GM19239 (cell line): ENCODE measurements around the gene SMCO4.
A peak's percentile ranks its signal among the peaks of the same experiment; 100 is the strongest.

Experiments
- DNase-seq: peaks from one replicate; pipeline ENCODE4 v3.0.0; 2011; ENCODE audit warnings: low spot score; ENCODE audit not compliant: insufficient read length
- FAIRE-seq: peaks from 2 replicates; lab custom pipeline; 2011; peaks lifted over from hg19 to GRCh38; lab: Jason Lieb, UNC

The SMCO4 gene

DNA sequence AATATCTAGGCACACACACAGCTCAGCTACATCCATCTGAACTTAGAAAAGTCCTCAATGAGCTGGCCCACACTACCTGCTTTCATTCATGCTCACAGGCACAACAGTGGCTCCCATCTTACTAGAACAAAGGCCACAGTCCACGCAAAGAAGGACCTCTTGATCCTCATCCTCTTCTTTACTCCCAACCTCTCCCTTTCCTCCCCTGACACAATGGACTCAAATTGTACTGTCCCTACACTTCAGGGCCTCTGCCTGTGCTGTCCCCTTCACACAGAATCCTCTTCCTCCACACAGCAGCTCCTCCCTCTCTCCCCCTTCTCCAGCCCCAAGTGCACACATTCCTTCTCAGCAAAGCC lies 12.7 kb downstream of the SMCO4 start:
- FAIRE-seq, result peak; percentile 56
- DNase-seq, result no peak

- FAIRE-seq (peak; percentile 80), DNase-seq (no peak)
Measured at GRCh38 chr11:93529707-93530467, 13.3 kb downstream of the SMCO4 start.

DNA sequence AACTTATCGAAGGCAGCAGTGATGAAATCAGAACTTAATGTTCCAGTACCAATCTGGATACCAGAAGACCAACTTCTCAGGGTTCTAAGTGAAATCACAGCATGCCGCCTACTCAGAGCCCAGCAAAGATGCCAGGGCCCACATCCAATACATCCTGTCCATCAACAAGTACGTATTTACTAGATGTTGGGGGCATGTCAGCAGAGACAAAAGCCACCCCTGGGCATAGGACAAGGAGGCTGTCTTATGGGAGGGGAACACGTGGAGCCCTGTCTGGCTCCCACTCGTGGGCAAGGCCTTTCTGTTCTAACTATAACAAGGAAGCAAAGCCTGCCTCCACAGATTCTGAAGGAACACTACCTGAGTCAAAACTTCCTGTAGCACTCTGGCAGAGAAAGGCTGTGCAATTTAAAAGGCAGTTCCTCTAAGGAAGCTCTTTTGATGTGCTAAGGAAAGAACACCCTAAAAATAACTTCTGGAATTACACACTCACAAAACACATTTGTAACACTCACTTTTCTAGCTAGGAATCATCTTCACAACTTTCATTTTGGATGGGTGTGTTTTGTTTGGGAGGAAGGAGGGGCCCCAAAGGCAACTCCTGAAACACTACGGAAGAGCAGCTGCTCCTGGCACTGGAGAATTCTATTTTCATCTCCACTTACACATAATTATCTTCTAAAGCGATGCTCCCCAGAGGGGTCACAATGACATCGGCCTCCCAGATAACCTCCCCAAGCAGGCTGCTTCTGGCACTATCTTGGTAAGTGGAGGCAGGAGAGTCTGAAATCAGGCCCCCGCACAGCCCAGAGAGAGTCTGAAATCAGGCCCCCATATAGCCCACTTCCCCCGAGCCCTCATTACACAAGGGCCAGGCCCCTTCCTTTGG lies 14.2 kb downstream of the SMCO4 start:
- FAIRE-seq (no peak), DNase-seq (no peak)

DNA sequence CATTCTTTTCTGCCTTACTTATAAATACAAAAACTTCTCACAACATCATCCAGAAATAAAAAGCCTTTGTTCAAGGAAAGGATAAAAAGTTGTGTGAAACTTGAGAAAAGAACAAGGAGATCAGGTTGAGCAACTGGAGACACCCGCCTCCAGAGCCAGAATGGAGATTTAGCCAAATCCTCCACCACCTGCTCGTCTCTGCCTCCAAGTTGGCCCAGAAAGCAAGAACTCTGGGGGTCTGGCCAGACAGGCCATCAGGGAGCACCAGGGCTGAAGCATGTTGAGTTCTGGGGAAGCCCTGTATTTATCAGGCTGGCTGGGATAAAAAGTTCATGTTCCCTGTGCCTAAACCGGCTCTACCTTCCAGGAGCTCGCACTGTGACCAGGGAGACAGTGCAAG lies 14.9 kb downstream of the SMCO4 start:
- FAIRE-seq (no peak), DNase-seq (no peak)

- DNase-seq (no peak), FAIRE-seq (peak; percentile 35)
Measured at GRCh38 chr11:93526641-93527583, 16.3 kb downstream of the SMCO4 start.

DNA sequence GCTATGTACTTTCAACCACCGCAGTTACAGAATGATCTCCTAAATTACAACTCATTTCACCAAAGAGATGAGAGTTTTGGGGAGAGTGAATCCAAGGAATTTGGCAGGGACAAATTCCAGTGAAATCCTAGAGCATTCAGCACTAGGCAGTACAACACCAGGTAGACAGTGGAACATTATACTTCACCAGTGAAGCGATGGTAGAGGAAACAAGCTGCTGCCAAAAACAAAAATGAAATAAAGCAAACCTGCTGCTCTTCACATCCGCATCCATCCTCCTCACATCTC lies 16.9 kb downstream of the SMCO4 start:
- no peak for DNase-seq
- peak; percentile 88 for FAIRE-seq

DNA sequence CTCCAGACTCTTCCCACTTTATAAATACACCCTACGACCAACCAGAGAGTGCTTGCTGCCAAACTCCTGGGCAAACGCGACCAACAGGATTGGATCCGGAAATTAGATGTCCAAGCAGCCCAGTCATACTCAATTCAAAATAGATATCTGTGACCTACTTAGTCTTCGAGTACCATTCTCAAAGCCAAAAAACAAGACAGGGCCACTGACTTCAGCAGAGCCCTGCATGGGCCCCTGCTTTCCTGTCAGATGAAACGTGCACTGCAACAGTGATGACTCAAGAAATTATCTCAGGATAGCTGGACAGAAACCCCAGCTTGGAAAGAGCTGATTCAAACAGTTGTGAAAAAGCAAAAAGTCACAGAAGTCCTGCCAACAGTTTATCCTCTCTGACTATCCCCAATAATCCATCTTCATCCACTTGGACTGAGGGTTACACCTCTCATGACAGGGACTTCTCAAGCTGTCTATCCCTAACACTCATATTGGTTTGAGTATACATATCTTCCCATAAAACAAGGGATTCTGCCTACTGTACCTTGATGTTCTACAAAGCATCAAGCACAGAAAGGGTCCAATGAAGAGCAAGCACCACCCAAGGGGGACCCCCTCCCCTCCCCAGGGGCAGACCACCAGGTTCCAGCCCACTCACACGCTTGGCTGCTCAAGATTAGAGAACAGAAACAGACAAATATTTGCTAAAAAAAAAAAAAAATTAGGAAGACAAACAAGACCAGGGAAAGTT lies 17.4 kb downstream of the SMCO4 start:
- no peak for DNase-seq
- FAIRE-seq, result peak; percentile 82

GRCh38 chr11:93524858-93525257 lies 18.3 kb downstream of the SMCO4 start:
- FAIRE-seq, result peak; percentile 39
- no peak for DNase-seq

DNA sequence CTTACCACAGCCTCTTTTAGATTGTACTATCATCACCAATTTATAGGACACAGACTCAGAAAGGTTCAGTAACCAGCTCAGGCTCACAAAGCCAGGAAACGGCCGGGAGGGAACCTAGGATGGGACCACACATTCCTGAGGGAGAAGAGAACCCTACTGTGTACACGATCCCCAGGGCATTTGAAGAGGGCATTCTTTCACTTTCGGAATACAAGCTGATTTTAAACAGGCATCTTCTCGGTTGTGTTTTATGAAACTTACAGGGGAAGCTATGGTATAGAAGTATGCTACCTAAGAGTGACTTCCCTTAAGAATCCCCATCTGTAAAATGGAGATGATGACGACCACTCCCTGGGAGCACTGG lies 19.0 kb downstream of the SMCO4 start:
- FAIRE-seq (no peak), DNase-seq (no peak)

- DNase-seq, result no peak
- peak; percentile 66 for FAIRE-seq
Measured at GRCh38 chr11:93520726-93521509, 22.3 kb downstream of the SMCO4 start.

DNA sequence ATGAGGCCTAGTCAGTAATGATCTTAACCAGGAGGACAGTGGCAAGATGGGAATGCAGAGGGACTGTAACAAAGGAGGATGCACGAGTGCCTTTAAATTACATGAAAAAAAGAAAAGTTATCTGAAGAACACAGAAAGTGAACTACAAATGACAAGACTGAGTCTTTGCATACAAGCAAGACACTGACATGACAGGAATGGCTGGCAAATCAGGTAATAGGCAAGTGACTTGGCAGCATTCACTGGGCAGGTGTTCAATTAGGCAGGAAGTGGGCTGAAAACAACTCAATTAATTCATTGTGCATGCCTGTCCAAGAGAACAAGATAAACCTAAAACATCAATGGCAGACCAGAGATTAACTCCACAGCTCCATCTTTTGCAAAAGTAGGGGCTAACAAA lies 24.0 kb downstream of the SMCO4 start:
- DNase-seq, result no peak

DNA sequence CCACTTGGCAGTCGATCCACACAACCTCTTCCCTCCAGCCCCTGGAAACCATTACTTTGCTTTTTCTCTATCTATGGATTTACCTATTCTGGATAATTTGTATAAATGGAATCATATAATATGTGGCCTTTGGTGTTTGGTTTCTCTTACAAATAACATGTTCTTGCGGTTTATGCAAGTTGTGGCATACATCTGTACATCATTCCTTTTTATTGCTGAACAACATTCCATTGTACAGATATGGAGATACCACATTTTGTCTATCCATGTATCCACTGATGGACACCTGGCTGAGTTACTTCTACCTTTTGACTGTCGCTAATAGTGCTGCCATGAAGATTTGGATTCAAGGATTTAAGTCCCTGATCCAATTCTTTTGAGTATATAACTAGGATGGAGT lies 25.1 kb downstream of the SMCO4 start:
- no peak for FAIRE-seq
- DNase-seq, result no peak

More for the DNA sequence above, 24.0 kb downstream of the SMCO4 start:
- FAIRE-seq, result no peak

DNA sequence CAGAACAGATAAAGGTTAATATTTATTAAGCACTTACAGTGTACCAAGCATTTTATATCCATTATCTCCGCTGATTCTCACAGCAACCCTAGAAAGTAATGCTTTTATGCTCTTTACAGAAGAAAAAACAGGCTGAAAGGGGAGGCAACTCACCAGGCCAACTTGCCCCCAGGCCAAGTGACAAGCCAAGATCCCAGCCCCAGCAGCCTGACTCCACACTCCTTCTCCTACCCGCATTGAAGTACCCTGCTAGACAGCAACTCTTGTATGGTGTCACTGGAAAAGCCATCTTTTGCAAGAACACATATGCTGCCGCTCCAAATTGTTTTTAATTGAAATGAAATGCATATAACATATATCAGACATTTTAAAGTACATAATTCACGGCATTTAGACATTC lies 25.6 kb downstream of the SMCO4 start:
- FAIRE-seq, result no peak

GRCh38 chr11:93517041-93517440 lies 26.1 kb downstream of the SMCO4 start:
- DNase-seq, result no peak
- no peak for FAIRE-seq

More for the DNA sequence above, 25.6 kb downstream of the SMCO4 start:
- DNase-seq, result no peak

DNA sequence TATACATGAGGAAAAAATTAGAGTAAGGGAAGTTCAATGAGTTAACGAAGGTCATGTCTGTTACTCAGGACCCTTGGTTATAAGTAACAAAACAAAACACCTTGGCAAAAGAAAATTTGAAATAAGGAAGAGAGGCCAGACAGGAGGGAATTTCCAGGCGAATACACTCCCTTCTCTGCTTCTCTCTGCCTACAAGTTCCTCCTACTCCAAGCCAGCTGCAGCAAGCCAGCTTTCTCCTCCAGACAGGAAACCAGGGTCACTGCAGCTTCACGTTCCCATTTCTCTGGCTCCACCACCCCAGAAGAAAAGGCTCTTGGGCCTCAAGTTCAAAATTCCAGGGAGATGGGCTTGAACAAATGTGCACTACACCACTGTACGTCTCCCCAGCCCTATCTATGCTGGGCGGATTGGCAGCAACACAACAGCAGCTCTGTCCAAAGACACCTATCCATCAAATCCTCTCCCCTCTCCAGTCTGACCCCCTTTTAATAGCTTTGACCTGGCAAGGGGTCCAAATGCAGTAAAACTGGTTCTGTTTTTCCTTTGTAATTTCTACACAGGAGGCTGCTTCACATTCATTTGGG lies 27.7 kb downstream of the SMCO4 start:
- no peak for FAIRE-seq
- DNase-seq, result no peak

GRCh38 chr11:93514712-93515111 lies 28.5 kb downstream of the SMCO4 start:
- no peak for FAIRE-seq

GRCh38 chr11:93513772-93514171 lies 29.4 kb downstream of the SMCO4 start:
- no peak for DNase-seq
- no peak for FAIRE-seq

More at GRCh38 chr11:93514712-93515111, 28.5 kb downstream of the SMCO4 start:
- DNase-seq, result no peak

GRCh38 chr11:93512949-93513667 lies 30.1 kb downstream of the SMCO4 start:
- FAIRE-seq, result peak; percentile 33
- no peak for DNase-seq
